Measurements from ENCODE around the gene RPL15. TPM values are rescaled to one million over a fixed set of nuclear protein-coding genes. Genes with fewer than 3 reads are reported as not detected.

Gene RPL15
- total and polyA plus RNA-seq, 2 of the 8 experiments (the other 6 are each of a cell fraction or from before 2014, with no cell fraction given) = 2,819 to 6,473 TPM

DNA sequence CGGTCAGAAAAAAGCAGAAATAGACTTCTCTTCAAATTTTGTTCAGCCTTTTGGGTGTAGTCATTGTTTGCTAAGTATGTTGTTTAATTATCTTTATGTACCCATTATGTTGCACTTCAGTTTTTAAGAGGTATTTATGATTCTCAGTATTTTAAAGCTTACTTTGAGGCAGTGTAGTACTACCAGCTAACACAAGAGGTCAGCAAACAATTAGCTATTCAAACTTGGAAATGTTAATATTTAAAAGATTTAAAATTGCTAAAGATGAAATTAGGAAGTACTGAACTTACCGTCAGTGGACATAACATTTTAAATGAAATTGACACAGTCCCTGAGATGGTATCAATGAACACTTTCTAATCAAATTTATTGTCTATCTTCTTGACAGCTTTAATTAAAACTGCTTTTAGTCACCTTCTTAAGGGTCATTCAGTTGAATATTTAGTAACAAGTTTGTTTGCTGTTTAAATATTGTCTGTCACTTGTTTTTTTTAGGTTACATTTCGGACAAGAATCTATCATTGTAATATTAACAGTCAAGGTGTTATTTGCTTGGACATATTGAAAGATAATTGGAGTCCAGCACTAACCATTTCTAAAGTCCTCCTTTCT, 28.2 kb upstream of the RPL15 start:
- 65% methylated on average over 3 of the region's 3 CpGs; no CpG with 5 or more reads in 1 of the 2 experiments for WGBS, 2 experiments (ENCODE audit: extremely low coverage in 1 of 2, insufficient coverage in 1 of 2, insufficient read length in 1 of 2, insufficient replicate concordance in 2 of 2, low coverage in 1 of 2, low lambda C conversion rate in 2 of 2, missing lambda C conversion rate in 1 of 2)
- H3K23me2 ChIP-seq (ENCODE audit: low read depth, low read length) = no peaks in the 10 kb centered on the region
- FAIRE-seq (peak; percentile 58), DNase-seq (ENCODE audit: low read depth in 1 of 2, low spot score in 2 of 2) (no peak)
- no peak overlapping the region for H3K18ac ChIP-seq (ENCODE audit: extremely low read depth, low read length)
- H3K79me1 ChIP-seq (ENCODE audit: low read depth, low read length) = peaks cover 2% of the 10 kb centered on the region; the same call in 1 of the 2 replicates
- no peak overlapping the region for H2BK15ac ChIP-seq (ENCODE audit: low read length)
- no peak overlapping the region for H4K8ac ChIP-seq (ENCODE audit: extremely low read depth, insufficient read depth, low read length)
- H3K4ac ChIP-seq (replicated peaks; ENCODE audit: insufficient read length, low read depth, low read length) = no peak overlapping the region
- H3K4me3 ChIP-seq (ENCODE audit: extremely low read depth in 1 of 4, insufficient read depth in 2 of 4, low read depth in 3 of 4, low read length in 4 of 4) = no peak overlapping the region
- H3K27ac ChIP-seq (ENCODE audit: low read depth, low read length) = no peak overlapping the region
- no peak overlapping the region for H3K23ac ChIP-seq (ENCODE audit: insufficient read length)
- no peak overlapping the region for H2BK5ac ChIP-seq (ENCODE audit: low read depth, low read length)
- ChIA-PET POLR2A (ENCODE audit: partially characterized antibody) (interaction anchor here (0.7 to 9.0 kb wide), 6 partner anchors 11 to 146 kb away, joined by 3 to 143 read pairs (median 3); partner anchors contain the start of genes NKIRAS1 and RPL15), CTCF (ENCODE audit: partially characterized antibody) (interaction anchor here (0.6 to 4.0 kb wide), 41 partner anchors 9 to 240 kb away, joined by 3 to 34 read pairs (median 4); no protein-coding TSS in a partner anchor)
- no peak overlapping the region for H4K91ac ChIP-seq (replicated peaks; ENCODE audit: insufficient read length, low read length)
- no peak overlapping the region for H2BK120ac ChIP-seq (replicated peaks; ENCODE audit: low read depth, low read length)
- peaks cover 0 to 7% (median 1%) of the 10 kb centered on the region in 4 experiments; a peak in 3 of 7 replicates for H3K4me1 ChIP-seq (replicated peaks in 1 of 4; ENCODE audit: control insufficient read depth in 3 of 4, insufficient read depth in 4 of 4, low read length in 3 of 4)
- TF ChIP-seq, protein P1, sequence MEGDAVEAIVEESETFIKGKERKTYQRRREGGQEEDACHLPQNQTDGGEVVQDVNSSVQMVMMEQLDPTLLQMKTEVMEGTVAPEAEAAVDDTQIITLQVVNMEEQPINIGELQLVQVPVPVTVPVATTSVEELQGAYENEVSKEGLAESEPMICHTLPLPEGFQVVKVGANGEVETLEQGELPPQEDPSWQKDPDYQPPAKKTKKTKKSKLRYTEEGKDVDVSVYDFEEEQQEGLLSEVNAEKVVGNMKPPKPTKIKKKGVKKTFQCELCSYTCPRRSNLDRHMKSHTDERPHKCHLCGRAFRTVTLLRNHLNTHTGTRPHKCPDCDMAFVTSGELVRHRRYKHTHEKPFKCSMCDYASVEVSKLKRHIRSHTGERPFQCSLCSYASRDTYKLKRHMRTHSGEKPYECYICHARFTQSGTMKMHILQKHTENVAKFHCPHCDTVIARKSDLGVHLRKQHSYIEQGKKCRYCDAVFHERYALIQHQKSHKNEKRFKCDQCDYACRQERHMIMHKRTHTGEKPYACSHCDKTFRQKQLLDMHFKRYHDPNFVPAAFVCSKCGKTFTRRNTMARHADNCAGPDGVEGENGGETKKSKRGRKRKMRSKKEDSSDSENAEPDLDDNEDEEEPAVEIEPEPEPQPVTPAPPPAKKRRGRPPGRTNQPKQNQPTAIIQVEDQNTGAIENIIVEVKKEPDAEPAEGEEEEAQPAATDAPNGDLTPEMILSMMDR (IDR thresholded peaks at IDR 0.05; ENCODE audit: control extremely low read depth in 1 of 3, insufficient read depth in 1 of 3, low read depth in 1 of 3, low read length in 3 of 3) = peak in 2 of 3 experiments; percentile 5 to 53; a peak in 2 of 4 replicates
- TF ChIP-seq RAD21 (IDR thresholded peaks at IDR 0.05 in 1 of 2, conservative IDR thresholded peaks at IDR 0.05 in 1 of 2; ENCODE audit: low read depth in 2 of 2, low read length in 2 of 2) (peak in 1 of 2 experiments; percentile 64), MAFK (IDR thresholded peaks at IDR 0.05; ENCODE audit: low read depth, low read length) (no peak)
- H4K20me1 ChIP-seq (replicated peaks in 1 of 2; ENCODE audit: control insufficient read depth in 1 of 2, insufficient read depth in 2 of 2, low read length in 2 of 2) = peaks cover 7 to 8% of the 10 kb centered on the region in 2 experiments
- no peak overlapping the region for H4K5ac ChIP-seq (ENCODE audit: insufficient read length, low read depth, low read length)
- H2AFZ ChIP-seq (ENCODE audit: low read length) = no peak overlapping the region
- no peaks in the 10 kb centered on the region for H3K27me3 ChIP-seq (replicated peaks in 1 of 4; ENCODE audit: control insufficient read depth in 3 of 4, extremely low read depth in 1 of 4, insufficient read depth in 3 of 4, low read length in 3 of 4)
- H2BK20ac ChIP-seq (ENCODE audit: low read length) = no peak overlapping the region
- no peak overlapping the region for H2AK5ac ChIP-seq (ENCODE audit: low read depth, low read length)
- no peak overlapping the region for H3K56ac ChIP-seq (replicated peaks; ENCODE audit: insufficient read length, low read depth, low read length)
- no peak overlapping the region for H3K9ac ChIP-seq (replicated peaks in 1 of 4; ENCODE audit: extremely low read depth in 1 of 4, low read depth in 3 of 4, low read length in 3 of 4)
- no peak overlapping the region for H3K14ac ChIP-seq (ENCODE audit: insufficient read length)
- H3K36me3 ChIP-seq (ENCODE audit: control insufficient read depth in 2 of 4, insufficient read depth in 4 of 4, low read length in 3 of 4) = peaks cover 0 to 19% (median 8%) of the 10 kb centered on the region in 4 experiments; a peak in 4 of 8 replicates
- no peak overlapping the region for H2BK12ac ChIP-seq (ENCODE audit: low read depth, low read length)
- peaks cover 0 to 18% of the 10 kb centered on the region in 2 experiments; a peak in 1 of 4 replicates for H3K79me2 ChIP-seq (ENCODE audit: control insufficient read depth in 1 of 2, insufficient read depth in 2 of 2, low read length in 2 of 2)
- H3K9me3 ChIP-seq (ENCODE audit: insufficient read depth in 2 of 2, low read depth in 1 of 2, low read length in 1 of 2) = no peaks in the 10 kb centered on the region
- no peak overlapping the region for H3K4me2 ChIP-seq (ENCODE audit: insufficient read depth in 1 of 2, low read depth in 2 of 2, low read length in 2 of 2)

Measured in H1 (cell line).